ENCODE measurements around the gene LPCAT1. TPM values are rescaled to one million over a fixed set of nuclear protein-coding genes. Genes with fewer than 3 reads are reported as not detected.
A peak's percentile ranks its signal among the peaks of the same experiment; 100 is the strongest.

Gene LPCAT1
- total RNA-seq, 2 experiments from 2014 or later: 60.8 to 68.3 TPM

DNA sequence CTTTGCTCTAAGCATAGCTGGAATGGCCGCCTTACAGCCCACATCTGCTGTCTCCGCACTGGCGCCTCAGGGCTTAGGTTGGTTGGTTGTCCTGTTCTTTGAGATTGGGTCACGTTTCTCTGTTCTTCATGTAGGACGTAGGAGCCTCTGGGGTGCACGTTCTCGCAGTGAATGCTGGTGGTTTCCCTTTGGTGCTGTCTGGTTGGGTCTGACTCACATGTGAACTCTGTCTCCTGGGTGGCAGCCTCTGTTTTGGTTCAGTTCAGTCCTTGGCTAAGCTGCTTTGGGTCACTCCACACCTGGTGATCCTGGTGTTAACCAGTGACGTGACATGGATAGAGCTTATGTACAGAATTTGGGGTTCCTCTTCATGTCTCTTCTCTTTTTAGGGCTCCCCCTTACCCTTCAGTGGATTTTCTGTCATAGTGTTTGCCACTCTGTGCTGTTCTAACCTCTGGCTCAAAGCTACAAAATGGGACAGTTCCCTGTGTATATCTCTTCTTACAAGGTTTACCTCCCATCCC, 12.6 kb upstream of the LPCAT1 start:
- CTCF ChIA-PET: interaction anchor here (1.0 to 1.9 kb wide), 2 partner anchors 58 to 109 kb away, joined by 6 to 8 read pairs; no protein-coding TSS in a partner anchor
- ATAC-seq (peak; percentile 96), DNase-seq (peak; percentile 73)
- Mint-ChIP-seq H3K4me3 (peak overlapping the region; percentile 68), H3K27me3 (ENCODE audit: low read depth) (peaks cover 17% of the 10 kb centered on the region), H3K4me1 (ENCODE audit: low read depth) (peaks cover 30% of the 10 kb centered on the region), H3K9me3 (ENCODE audit: insufficient read depth) (no peaks in the 10 kb centered on the region), H3K27ac (peak overlapping the region; percentile 79), H3K36me3 (ENCODE audit: low read depth) (no peaks in the 10 kb centered on the region)
- POLR2A ChIA-PET: interaction anchor here (2.5 kb wide), 1 partner anchor 13 kb away, joined by 12 read pairs; the partner anchor contains the start of gene LPCAT1

DNA sequence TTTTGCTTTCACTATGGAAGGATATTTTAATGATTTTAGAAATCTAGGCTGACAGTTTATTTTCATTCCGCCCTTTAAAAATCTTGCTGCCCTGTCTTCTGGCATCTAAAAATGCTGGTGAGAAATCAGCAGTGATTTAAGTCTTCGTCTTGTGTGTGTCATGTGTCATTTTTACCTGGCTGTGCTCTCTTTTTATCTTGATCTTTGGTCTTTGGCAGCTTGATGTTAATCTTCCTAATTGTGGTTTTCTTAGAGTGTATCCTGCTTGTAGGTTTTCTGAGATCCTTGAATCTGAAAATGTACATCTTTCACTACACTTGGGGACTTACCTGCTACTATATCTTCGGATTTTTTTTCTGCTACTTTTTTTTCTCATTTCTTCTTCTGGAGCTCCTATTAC, 11.9 kb upstream of the LPCAT1 start:
- POLR2A ChIA-PET: interaction anchor here (2.5 kb wide), 1 partner anchor 12 kb away, joined by 12 read pairs; the partner anchor contains the start of gene LPCAT1

DNA sequence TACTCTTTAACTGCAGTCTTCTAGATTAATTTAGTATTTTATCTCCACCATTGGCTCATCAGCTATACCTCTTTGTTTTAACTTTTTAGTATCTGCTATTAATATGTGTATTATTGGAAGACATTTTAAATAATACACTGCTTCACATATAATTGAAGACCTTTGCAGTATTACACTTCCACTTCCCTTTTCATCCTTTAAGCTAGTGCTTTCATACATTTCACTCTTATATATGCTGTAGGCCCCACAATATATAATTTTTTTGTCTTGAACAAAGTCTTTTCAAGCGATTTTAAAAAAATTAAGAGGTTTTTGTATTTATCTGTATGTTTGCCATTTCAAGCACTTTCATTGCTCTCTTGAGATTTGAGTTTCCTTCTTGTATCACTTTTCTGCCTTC, 8.6 kb upstream of the LPCAT1 start:
- Mint-ChIP-seq H3K9me3 (ENCODE audit: insufficient read depth) (no peaks in the 10 kb centered on the region), H3K4me1 (ENCODE audit: low read depth) (peaks cover 24% of the 10 kb centered on the region), H3K27ac (no peak overlapping the region), H3K4me3 (no peak overlapping the region), H3K36me3 (ENCODE audit: low read depth) (no peaks in the 10 kb centered on the region), H3K27me3 (ENCODE audit: low read depth) (peaks cover 26% of the 10 kb centered on the region)
- POLR2A ChIA-PET: no interaction called here
- ATAC-seq (no peak), DNase-seq (no peak)
- CTCF ChIA-PET: interaction anchor here (0.7 to 1.5 kb wide), 5 partner anchors 8 to 152 kb away, joined by 3 to 4 read pairs (median 3); partner anchors contain the start of gene LPCAT1

More for the DNA sequence above, 11.9 kb upstream of the LPCAT1 start:
- Mint-ChIP-seq H3K27ac (peak overlapping the region; percentile 79), H3K4me3 (peak overlapping the region; percentile 68), H3K9me3 (ENCODE audit: insufficient read depth) (no peaks in the 10 kb centered on the region), H3K27me3 (ENCODE audit: low read depth) (peaks cover 21% of the 10 kb centered on the region), H3K4me1 (ENCODE audit: low read depth) (peaks cover 33% of the 10 kb centered on the region), H3K36me3 (ENCODE audit: low read depth) (no peaks in the 10 kb centered on the region)
- CTCF ChIA-PET: interaction anchor here (0.5 to 1.9 kb wide), 2 partner anchors 59 to 174 kb away, joined by 3 to 8 read pairs; no protein-coding TSS in a partner anchor
- no peak for ATAC-seq
- DNase-seq: no peak

DNA sequence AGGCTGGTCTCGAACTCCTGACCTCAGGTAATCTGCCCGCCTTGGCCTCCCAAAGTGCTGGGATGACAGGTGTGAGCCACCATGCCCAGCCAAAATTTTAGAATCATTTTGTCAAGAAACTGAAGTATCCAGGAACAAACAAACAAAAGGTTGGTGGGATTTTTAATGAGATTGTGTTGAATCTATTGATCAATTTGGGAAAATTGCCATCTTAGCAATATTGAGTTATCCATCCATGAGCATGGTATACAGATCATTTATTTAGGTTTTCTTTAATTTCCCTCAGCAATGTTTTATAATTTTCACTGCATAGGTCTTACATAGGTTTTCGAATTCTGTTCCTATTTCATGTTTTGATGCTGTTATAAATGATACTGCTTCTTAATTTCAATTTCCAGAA, 5.7 kb upstream of the LPCAT1 start:
- H3K36me3 Mint-ChIP-seq (ENCODE audit: low read depth): no peaks in the 10 kb centered on the region
- ChIA-PET CTCF (interaction anchor here (0.6 kb wide), 1 partner anchor 65 kb away, joined by 3 read pairs; no protein-coding TSS in a partner anchor), POLR2A (no interaction called here)
- no peak for ATAC-seq
- peaks cover 21% of the 10 kb centered on the region for H3K27me3 Mint-ChIP-seq (ENCODE audit: low read depth)
- peaks cover 3% of the 10 kb centered on the region for H3K4me1 Mint-ChIP-seq (ENCODE audit: low read depth)
- no peak for DNase-seq
- no peaks in the 10 kb centered on the region for H3K9me3 Mint-ChIP-seq (ENCODE audit: insufficient read depth)
- H3K4me3 Mint-ChIP-seq: no peak overlapping the region
- H3K27ac Mint-ChIP-seq: no peak overlapping the region

DNA sequence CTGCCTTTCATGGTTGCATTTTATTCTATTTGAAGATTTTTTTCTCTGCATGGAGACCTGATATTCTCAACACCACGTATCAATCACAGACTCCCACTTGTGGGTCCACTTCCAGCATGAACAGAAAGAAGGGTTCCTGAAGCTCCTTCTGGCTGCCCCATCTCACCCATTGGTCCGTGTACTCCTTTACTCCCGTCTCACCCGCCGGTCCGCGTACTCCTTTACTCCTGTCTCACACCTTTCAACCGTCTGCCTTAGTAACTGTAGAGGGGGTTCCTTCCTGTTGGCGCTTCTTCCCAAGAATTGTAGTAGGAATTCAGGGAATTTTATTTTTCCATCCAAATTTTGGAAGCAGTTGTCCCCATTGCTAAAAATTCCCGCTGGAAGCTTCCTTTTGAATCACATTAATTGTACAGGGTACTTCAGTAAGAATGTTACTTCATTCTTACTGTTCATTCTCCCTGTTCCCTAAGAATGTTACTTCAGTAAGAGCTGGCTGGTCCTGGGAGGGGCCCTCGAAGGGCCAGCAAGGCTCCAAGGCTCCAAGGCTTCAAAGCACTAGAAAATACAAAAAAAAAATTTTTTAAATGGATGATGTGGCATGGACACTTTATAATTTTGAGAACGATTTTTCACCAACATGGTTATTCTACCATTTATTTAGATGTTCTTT, 3.9 kb upstream of the LPCAT1 start:
- ChIA-PET POLR2A (no interaction called here), CTCF (no interaction called here)
- H3K27ac Mint-ChIP-seq: no peak overlapping the region
- H3K9me3 Mint-ChIP-seq (ENCODE audit: insufficient read depth): no peaks in the 10 kb centered on the region
- DNase-seq (no peak), ATAC-seq (no peak)
- no peak overlapping the region for H3K4me3 Mint-ChIP-seq
- peaks cover 11% of the 10 kb centered on the region for H3K27me3 Mint-ChIP-seq (ENCODE audit: low read depth)
- peaks cover 5% of the 10 kb centered on the region for H3K4me1 Mint-ChIP-seq (ENCODE audit: low read depth)
- peaks cover 2% of the 10 kb centered on the region for H3K36me3 Mint-ChIP-seq (ENCODE audit: low read depth)

DNA sequence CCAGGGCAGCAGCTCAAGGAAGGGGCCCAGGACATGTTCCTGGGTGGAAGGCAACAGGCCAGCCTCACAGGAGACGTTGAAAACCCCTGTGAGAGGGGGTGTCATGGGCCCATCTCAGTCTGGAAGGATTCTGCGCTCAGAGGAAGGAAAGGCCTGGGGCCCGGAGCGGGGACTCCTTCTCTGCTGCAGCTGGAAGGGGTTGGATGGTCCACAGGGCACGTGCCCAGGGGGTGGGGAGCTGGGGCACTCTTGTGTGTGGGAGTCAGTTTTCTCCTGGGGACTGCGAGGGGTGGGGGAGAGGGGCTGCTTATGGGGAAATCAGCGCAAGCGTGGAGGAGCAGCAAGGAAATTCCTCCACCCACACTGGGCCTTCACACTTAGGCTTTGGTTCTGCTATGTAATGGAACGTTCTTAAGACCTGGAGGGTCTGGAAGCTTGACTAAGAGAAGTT, 2.9 kb upstream of the LPCAT1 start:
- Mint-ChIP-seq H3K4me1 (ENCODE audit: low read depth) (peaks cover 12% of the 10 kb centered on the region), H3K27me3 (ENCODE audit: low read depth) (peaks cover 9% of the 10 kb centered on the region), H3K36me3 (ENCODE audit: low read depth) (peaks cover 8% of the 10 kb centered on the region), H3K9me3 (ENCODE audit: insufficient read depth) (no peaks in the 10 kb centered on the region), H3K27ac (no peak overlapping the region), H3K4me3 (no peak overlapping the region)
- ATAC-seq (no peak), DNase-seq (no peak)
- ChIA-PET CTCF (no interaction called here), POLR2A (no interaction called here)

DNA sequence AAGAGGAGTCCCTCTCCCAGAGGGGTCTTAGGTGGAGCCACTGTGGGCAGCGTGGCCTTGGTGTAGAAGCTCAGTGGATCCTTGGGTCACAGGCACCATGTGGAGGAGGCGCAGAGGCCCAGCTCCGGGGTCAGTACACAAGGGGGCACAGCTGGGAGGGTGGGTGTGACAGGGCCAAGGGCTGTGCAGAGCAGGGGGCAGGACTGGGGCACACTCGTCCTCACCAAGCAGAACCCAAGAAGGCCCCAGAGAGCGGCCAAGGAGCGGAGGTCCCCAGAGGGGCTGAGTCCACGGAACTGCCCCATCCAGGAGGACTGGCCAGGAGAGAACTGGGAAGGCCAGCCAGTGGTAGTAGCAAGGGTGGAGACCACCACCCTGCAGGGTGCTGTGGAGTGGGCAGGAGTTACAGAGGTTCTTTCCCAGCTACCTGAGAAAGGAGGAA, 2.5 kb upstream of the LPCAT1 start:
- CTCF ChIA-PET: no interaction called here
- no peak overlapping the region for H3K4me3 Mint-ChIP-seq
- no peak for ATAC-seq
- peaks cover 14% of the 10 kb centered on the region for H3K4me1 Mint-ChIP-seq (ENCODE audit: low read depth)
- peaks cover 9% of the 10 kb centered on the region for H3K36me3 Mint-ChIP-seq (ENCODE audit: low read depth)
- H3K27me3 Mint-ChIP-seq (ENCODE audit: low read depth): peaks cover 9% of the 10 kb centered on the region
- DNase-seq: no peak
- H3K9me3 Mint-ChIP-seq (ENCODE audit: insufficient read depth): no peaks in the 10 kb centered on the region
- H3K27ac Mint-ChIP-seq: no peak overlapping the region
- POLR2A ChIA-PET: no interaction called here

DNA sequence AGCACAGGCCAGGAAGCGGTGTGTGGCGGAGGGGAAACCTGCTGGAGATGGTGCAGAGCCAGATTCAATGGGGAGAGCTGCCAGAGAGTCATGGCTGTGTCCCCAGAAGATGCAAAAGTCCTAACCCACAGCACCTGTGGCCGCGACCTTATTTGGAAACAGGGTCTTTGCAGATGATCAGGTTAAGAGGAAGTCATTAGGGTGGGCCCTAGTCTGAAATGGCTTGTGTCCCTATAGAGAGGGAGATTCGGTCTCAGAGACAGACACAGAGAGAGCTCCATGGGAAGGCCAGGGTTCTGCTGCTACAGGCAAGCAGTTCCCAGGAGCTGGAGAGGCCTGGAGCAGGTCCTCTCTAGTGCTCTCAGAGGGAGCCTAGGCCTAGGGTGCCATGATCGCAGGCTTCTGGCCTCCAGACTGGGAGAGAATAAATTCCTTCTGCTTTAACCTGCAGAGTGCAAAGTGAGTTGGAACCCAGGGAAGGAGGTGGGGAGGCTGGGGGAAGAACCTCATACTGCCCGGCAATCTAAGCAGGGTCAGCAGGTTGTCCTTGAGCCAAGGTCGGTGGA, 1.9 kb upstream of the LPCAT1 start:
- DNase-seq (no peak), ATAC-seq (no peak)
- peaks cover 4% of the 10 kb centered on the region for H3K27me3 Mint-ChIP-seq (ENCODE audit: low read depth)
- H3K9me3 Mint-ChIP-seq (ENCODE audit: insufficient read depth): no peaks in the 10 kb centered on the region
- POLR2A ChIA-PET: no interaction called here
- CTCF ChIA-PET: no interaction called here
- no peak overlapping the region for H3K4me3 Mint-ChIP-seq
- peaks cover 13% of the 10 kb centered on the region for H3K36me3 Mint-ChIP-seq (ENCODE audit: low read depth)
- H3K27ac Mint-ChIP-seq: no peak overlapping the region
- peaks cover 15% of the 10 kb centered on the region for H3K4me1 Mint-ChIP-seq (ENCODE audit: low read depth)

DNA sequence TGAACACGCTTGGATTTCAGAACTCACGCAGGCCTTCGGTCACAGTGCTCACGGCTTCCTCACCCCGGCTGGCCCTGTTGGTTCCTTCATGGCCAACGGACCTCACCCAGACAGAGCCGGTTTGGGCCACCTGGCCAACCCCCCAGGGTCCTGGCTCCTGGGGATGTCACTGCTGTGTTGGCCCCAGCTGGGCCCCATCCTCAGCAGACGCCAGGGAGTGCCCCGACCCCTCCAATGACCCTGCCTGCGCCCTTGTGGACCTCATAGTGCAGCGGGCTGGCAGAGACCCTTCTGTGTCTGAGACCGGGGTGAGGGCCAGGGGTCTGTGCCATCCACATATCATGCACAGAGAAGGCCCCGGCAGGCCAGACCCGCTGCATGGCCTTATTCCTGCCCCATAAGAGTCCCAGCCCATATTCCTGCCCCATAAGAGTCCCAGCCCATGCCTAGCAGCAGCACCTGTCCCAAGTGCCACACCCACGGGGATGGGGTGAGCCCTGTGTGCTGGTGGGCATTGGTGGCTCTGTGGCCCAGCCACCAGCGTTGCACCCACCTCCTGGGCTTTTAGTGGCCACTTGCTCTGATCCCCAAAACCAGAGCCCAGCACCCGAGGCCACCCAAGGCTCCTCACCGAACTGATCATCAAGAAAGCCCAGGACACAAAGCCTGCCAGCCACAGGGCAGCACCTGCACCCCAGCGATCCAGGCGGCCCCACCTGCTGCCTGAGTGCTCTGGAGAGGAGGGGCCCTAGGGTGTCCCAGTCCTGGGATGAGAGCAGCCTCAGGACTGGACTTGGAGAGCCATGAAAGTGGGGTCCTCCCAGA, 1.3 kb upstream of the LPCAT1 start:
- peak overlapping the region; percentile 49 for H3K4me3 Mint-ChIP-seq
- H3K4me1 Mint-ChIP-seq (ENCODE audit: low read depth): peaks cover 16% of the 10 kb centered on the region
- H3K9me3 Mint-ChIP-seq (ENCODE audit: insufficient read depth): no peaks in the 10 kb centered on the region
- no peak for DNase-seq
- peak overlapping the region; percentile 46 for H3K27ac Mint-ChIP-seq
- CTCF ChIA-PET: interaction anchor here (1.5 kb wide), 1 partner anchor 8 kb away, joined by 4 read pairs; no protein-coding TSS in a partner anchor
- peaks cover 2% of the 10 kb centered on the region for H3K27me3 Mint-ChIP-seq (ENCODE audit: low read depth)
- H3K36me3 Mint-ChIP-seq (ENCODE audit: low read depth): peaks cover 13% of the 10 kb centered on the region
- ATAC-seq: no peak
- POLR2A ChIA-PET: interaction anchor here (1.7 kb wide), 1 partner anchor 11 kb away, joined by 12 read pairs; no protein-coding TSS in a partner anchor

DNA sequence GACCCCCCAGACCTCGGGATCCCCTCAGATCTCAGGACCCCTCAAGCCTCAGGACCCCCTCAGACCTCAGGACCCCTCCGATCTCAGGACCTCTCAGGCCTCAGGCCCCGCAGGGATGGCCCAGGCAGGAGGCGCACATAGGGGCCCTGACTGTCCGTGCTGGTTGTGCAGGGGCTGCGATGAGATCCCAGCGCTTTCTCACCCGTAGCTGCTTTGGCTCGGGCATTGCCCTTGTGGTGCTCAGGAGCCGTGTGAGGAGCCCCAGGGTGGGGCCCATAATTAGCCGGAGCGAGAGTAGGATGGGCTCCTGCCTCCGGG, 680 bp upstream of the LPCAT1 start:
- Mint-ChIP-seq H3K4me1 (ENCODE audit: low read depth) (peaks cover 16% of the 10 kb centered on the region), H3K27ac (peak overlapping the region; percentile 46), H3K36me3 (ENCODE audit: low read depth) (peaks cover 17% of the 10 kb centered on the region), H3K4me3 (peak overlapping the region; percentile 49), H3K27me3 (ENCODE audit: low read depth) (no peaks in the 10 kb centered on the region), H3K9me3 (ENCODE audit: insufficient read depth) (no peaks in the 10 kb centered on the region)
- ChIA-PET POLR2A (interaction anchor here (1.7 kb wide), 1 partner anchor 11 kb away, joined by 12 read pairs; no protein-coding TSS in a partner anchor), CTCF (interaction anchor here (1.5 kb wide), 1 partner anchor 8 kb away, joined by 4 read pairs; no protein-coding TSS in a partner anchor)
- ATAC-seq (no peak), DNase-seq (no peak)

DNA sequence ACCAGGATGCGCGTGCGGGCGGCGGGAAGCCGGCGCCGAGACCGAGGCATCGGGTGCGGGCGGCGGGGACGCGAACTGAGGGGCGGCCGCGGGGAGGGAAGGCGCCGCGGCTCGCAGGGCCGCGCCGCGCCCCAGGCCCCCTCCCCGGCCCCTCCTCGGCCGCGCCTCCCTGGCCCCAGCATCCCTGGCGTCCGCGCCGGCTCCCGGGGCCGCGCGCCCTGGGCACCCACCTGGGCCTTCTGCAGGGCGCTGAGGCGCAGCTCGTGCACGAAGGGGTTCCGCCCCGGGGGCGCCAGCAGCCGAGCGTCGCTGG, 324 bp downstream of the LPCAT1 start:
- ChIA-PET CTCF (interaction anchor here (1.5 kb wide), 1 partner anchor 9 kb away, joined by 4 read pairs; no protein-coding TSS in a partner anchor), POLR2A (interaction anchor here (0.6 to 1.7 kb wide), 2 partner anchors 12 to 120 kb away, joined by 3 to 12 read pairs; no protein-coding TSS in a partner anchor)
- Mint-ChIP-seq H3K36me3 (ENCODE audit: low read depth) (peaks cover 24% of the 10 kb centered on the region), H3K9me3 (ENCODE audit: insufficient read depth) (no peaks in the 10 kb centered on the region), H3K4me3 (peak overlapping the region; percentile 63), H3K4me1 (ENCODE audit: low read depth) (peaks cover 21% of the 10 kb centered on the region), H3K27ac (no peak overlapping the region), H3K27me3 (ENCODE audit: low read depth) (no peaks in the 10 kb centered on the region)
- ATAC-seq (peak; percentile 56), DNase-seq (no peak)
